Activated naive CD8-positive, alpha-beta T cell (primary cell): ENCODE data around the gene SAMD10.
A peak's percentile ranks its signal among the peaks of the same experiment; 100 is the strongest.

Experiments used
- H3K27ac Mint-ChIP-seq: one replicate; pipeline ENCODE4 v1.8.0; 2021; ENCODE audit warnings: mixed read lengths
- H3K27me3 Mint-ChIP-seq: one replicate; pipeline ENCODE4 v1.8.0; 2021; ENCODE audit warnings: mixed read lengths
- H3K36me3 Mint-ChIP-seq: one replicate; pipeline ENCODE4 v1.8.0; 2021; ENCODE audit warnings: mixed read lengths
- H3K4me1 Mint-ChIP-seq: one replicate; pipeline ENCODE4 v1.8.0; 2021; ENCODE audit warnings: low read depth, mixed read lengths
- H3K4me3 Mint-ChIP-seq: one replicate; pipeline ENCODE4 v1.8.0; 2021; ENCODE audit warnings: mild to moderate bottlenecking, mixed read lengths
- H3K9me3 Mint-ChIP-seq: one replicate; pipeline ENCODE4 v1.8.0; 2021; ENCODE audit warnings: low read depth, mixed read lengths

SAMD10 gene

GRCh38 chr20:63957690-63958441 lies 21.6 kb downstream of the SAMD10 start:
- H3K36me3 Mint-ChIP-seq: no peaks in the 10 kb centered on the region

DNA sequence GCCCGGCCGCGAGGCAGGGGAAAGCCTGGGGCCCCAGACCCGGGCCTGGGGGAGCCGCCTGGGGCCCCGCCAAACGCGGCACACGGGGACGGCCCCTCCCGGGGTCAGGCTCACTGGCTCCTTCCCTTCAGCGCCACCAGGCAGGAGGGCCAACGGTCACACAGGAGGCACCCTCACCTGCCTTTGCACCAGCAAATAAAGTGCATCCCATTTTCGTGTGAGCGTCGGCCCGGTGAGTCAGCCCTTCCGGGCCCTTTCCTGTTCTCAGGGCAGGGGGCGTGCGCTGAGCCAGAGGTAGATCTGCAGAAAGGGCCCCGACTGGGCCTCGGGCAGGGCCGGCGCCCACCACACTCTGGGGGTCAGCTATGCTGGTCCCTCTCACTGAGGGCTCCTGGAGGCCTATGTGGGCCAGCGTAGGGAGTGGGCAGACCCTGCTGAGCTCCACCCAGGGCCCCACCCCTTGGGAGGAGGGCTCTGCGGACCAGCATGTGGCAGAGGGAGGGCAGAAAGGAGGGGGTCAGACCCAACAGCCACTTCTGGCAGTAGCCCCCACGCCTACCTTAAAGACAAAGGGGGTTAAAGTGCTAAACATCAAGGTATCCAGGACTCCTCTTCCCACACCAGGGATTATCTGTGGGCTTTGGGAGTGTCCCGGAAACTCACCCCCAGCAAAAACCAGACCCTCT lies 22.3 kb downstream of the SAMD10 start:
- H3K4me1 Mint-ChIP-seq: peaks cover 36% of the 10 kb centered on the region
- H3K9me3 Mint-ChIP-seq: no peaks in the 10 kb centered on the region
- H3K27ac Mint-ChIP-seq: peak overlapping the region; percentile 84
- peak overlapping the region; percentile 80 for H3K4me3 Mint-ChIP-seq
- H3K36me3 Mint-ChIP-seq: no peaks in the 10 kb centered on the region
- no peaks in the 10 kb centered on the region for H3K27me3 Mint-ChIP-seq

More at GRCh38 chr20:63957690-63958441, 21.6 kb downstream of the SAMD10 start:
- Mint-ChIP-seq H3K27me3 (no peaks in the 10 kb centered on the region), H3K4me3 (no peak overlapping the region), H3K9me3 (no peaks in the 10 kb centered on the region), H3K27ac (no peak overlapping the region), H3K4me1 (peaks cover 32% of the 10 kb centered on the region)

DNA sequence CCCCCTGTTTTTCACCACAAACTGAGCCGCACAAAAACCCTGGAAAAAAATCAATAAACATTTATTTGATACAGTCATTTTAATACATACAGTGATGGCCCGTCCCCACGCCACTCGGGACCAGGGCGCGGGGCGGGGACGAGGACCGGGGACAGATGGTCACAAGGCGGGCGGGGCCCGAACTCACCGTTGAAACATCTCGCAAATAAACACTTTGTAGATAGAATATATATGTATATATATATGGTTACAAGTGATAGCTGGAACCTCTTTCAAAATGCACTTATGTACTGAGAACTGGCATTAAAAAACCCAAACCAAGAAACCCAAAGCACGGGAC lies 22.8 kb downstream of the SAMD10 start:
- Mint-ChIP-seq H3K4me3 (peak overlapping the region; percentile 80), H3K9me3 (no peaks in the 10 kb centered on the region), H3K27ac (peak overlapping the region; percentile 86), H3K36me3 (no peaks in the 10 kb centered on the region), H3K27me3 (no peaks in the 10 kb centered on the region), H3K4me1 (peaks cover 36% of the 10 kb centered on the region)

- no peaks in the 10 kb centered on the region for H3K9me3 Mint-ChIP-seq
- H3K4me3 Mint-ChIP-seq: peak within 1 kb of the TSS; percentile 84
- peak within 1 kb of the TSS; percentile 86 for H3K27ac Mint-ChIP-seq
- H3K36me3 Mint-ChIP-seq: no peaks in the 10 kb centered on the region
- H3K27me3 Mint-ChIP-seq: no peaks in the 10 kb centered on the region
- peaks cover 36% of the 10 kb centered on the region for H3K4me1 Mint-ChIP-seq
Observed at GRCh38 chr20:63955827-63956663, 23.4 kb downstream of the SAMD10 start, which contains the start of gene UCKL1. UCKL1 (minus strand) TSS chr20:63956416; CDS start chr20:63956372, 44 bp downstream.

GRCh38 chr20:63955281-63955826 lies 24.1 kb downstream of the SAMD10 start:
- Mint-ChIP-seq H3K4me3 (peak overlapping the region; percentile 84), H3K27ac (no peak overlapping the region), H3K27me3 (no peaks in the 10 kb centered on the region), H3K4me1 (peaks cover 36% of the 10 kb centered on the region), H3K9me3 (no peaks in the 10 kb centered on the region), H3K36me3 (no peaks in the 10 kb centered on the region)

- Mint-ChIP-seq H3K4me3 (peak overlapping the region; percentile 84), H3K4me1 (peaks cover 46% of the 10 kb centered on the region), H3K27ac (peak overlapping the region; percentile 58), H3K9me3 (no peaks in the 10 kb centered on the region), H3K27me3 (no peaks in the 10 kb centered on the region), H3K36me3 (no peaks in the 10 kb centered on the region)
Observed at GRCh38 chr20:63953764-63954429, 25.5 kb downstream of the SAMD10 start.

- no peaks in the 10 kb centered on the region for H3K27me3 Mint-ChIP-seq
- no peaks in the 10 kb centered on the region for H3K36me3 Mint-ChIP-seq
- no peak overlapping the region for H3K27ac Mint-ChIP-seq
- H3K9me3 Mint-ChIP-seq: no peaks in the 10 kb centered on the region
- H3K4me1 Mint-ChIP-seq: peaks cover 49% of the 10 kb centered on the region
- peak overlapping the region; percentile 42 for H3K4me3 Mint-ChIP-seq
Observed at GRCh38 chr20:63952769-63953168, 26.7 kb downstream of the SAMD10 start.

DNA sequence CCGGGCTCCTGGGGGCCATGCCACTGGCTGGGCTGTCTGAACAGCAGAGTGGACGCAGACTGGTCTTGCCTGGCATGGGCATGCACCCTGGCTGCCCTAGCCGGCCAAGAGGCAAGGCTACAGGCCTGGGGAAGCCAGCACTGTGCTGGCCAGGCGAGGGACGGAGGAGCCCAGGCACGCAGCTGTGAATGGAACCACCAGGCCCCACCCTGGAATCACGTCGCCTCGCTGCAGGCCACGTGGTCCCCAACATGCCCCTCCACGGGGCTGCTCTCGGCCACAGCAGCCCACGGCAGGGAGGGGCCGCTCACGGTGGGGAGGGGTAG lies 27.3 kb downstream of the SAMD10 start:
- Mint-ChIP-seq H3K27me3 (no peaks in the 10 kb centered on the region), H3K9me3 (no peaks in the 10 kb centered on the region), H3K4me3 (no peak overlapping the region), H3K27ac (no peak overlapping the region), H3K4me1 (peaks cover 53% of the 10 kb centered on the region), H3K36me3 (no peaks in the 10 kb centered on the region)

DNA sequence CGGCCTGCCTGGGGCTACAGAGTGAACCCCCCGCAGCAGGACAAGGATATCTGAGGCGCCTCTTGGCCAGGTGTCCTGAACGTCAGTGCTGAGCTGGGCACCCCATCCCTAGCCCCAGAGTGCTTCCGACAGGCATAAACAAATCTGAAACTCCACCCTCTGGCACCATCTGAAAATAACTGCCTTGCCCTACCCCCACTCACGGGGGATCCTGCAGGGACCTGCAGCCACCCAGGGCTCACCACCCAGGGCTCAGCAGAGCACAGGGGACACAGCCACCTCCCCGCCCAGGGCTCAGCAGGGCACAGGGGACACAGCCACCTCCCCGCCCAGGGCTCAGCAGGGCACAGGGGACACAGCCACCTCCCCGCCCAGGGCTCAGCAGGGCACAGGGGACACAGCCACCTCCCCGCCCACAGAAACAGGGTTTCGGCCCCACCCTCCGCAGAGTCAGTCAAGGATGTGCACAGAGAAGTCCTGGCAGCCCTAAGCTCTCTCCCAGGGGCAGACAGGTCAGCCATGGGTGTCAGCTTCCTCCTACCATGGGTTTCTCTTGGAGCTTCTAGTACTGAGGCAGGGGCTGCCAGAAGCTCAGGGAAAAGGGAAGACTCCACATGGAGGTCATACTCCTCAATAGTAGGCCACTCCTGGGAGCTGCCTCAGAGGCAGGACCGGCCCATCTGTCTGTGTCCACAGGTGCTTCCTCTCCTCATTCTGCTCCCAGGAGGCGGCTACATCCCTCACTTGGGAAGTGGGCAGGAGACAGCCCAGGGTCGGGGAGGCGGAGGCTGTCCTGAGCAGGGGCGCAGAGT lies 27.8 kb downstream of the SAMD10 start:
- no peaks in the 10 kb centered on the region for H3K36me3 Mint-ChIP-seq
- H3K4me3 Mint-ChIP-seq: no peak overlapping the region
- H3K9me3 Mint-ChIP-seq: no peaks in the 10 kb centered on the region
- no peaks in the 10 kb centered on the region for H3K27me3 Mint-ChIP-seq
- peaks cover 55% of the 10 kb centered on the region for H3K4me1 Mint-ChIP-seq
- H3K27ac Mint-ChIP-seq: no peak overlapping the region

GRCh38 chr20:63950701-63951397 lies 28.6 kb downstream of the SAMD10 start:
- Mint-ChIP-seq H3K4me1 (peaks cover 54% of the 10 kb centered on the region), H3K9me3 (no peaks in the 10 kb centered on the region), H3K36me3 (no peaks in the 10 kb centered on the region), H3K4me3 (no peak overlapping the region), H3K27me3 (no peaks in the 10 kb centered on the region), H3K27ac (no peak overlapping the region)

GRCh38 chr20:63947638-63948456 lies 31.6 kb downstream of the SAMD10 start:
- no peaks in the 10 kb centered on the region for H3K9me3 Mint-ChIP-seq
- no peaks in the 10 kb centered on the region for H3K27me3 Mint-ChIP-seq
- H3K36me3 Mint-ChIP-seq: no peaks in the 10 kb centered on the region
- peaks cover 37% of the 10 kb centered on the region for H3K4me1 Mint-ChIP-seq
- H3K27ac Mint-ChIP-seq: peak overlapping the region; percentile 87
- peak overlapping the region; percentile 89 for H3K4me3 Mint-ChIP-seq

DNA sequence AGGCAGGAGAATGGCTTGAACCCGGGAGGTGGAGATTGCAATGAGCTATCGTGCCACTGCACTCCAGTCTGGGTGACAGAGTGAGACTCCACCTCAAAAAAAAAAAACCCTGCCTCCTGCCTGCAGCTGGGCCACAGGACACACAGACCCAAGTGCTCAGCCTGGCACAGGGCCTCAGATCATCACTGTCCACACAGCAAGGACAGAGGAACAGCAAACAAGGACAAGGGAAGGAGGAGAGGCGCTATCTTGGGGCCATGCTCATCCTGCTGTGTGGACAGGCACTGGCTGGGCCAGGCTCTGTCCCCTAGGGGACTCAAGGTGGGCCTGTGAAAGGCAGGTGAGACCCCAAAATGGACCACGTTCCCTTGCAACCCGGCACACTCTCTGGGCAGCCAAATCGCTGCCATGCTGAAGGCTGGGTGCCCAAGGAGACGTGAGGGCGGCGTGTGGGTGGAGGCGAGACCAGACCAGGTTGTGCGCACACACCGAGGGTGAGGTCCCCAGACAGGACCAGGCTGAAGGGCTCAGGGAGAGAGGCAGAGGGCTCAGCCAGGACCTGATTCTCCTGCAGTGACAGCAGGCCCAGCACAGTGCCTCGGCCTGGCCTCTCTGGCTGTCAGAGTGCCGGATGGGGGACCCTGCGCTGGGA lies 32.3 kb downstream of the SAMD10 start:
- peaks cover 36% of the 10 kb centered on the region for H3K4me1 Mint-ChIP-seq
- H3K36me3 Mint-ChIP-seq: no peaks in the 10 kb centered on the region
- no peaks in the 10 kb centered on the region for H3K9me3 Mint-ChIP-seq
- H3K27me3 Mint-ChIP-seq: no peaks in the 10 kb centered on the region
- peak overlapping the region; percentile 89 for H3K4me3 Mint-ChIP-seq
- peak overlapping the region; percentile 79 for H3K27ac Mint-ChIP-seq
